Kidney (tissue), 14 donors: ENCODE data around the gene IFNGR1. TPM values are rescaled to one million over a fixed set of nuclear protein-coding genes. Genes with fewer than 3 reads are reported as not detected.

Experiments
- DNase-seq, 5 donors: peaks; one replicate each; pipeline ENCODE4 v3.0.0-alpha.2; 2013 to 2020
- FAIRE-seq: peaks from 2 replicates; lab custom pipeline; 2012; peaks lifted over from hg19 to GRCh38; lab: Jason Lieb, UNC
- H3K27ac ChIP-seq, 2 donors: one replicate each; pipeline ENCODE4 v1.7.0; 2013; ENCODE audit warnings: low read depth in 2 of 2, low read length in 2 of 2, inconsistent platforms in 1 of 2
- H3K27me3 ChIP-seq: one replicate; pipeline ENCODE4 v1.7.1; 2013; ENCODE audit warnings: low read length, inconsistent platforms; ENCODE audit not compliant: control insufficient read depth, insufficient read depth
- H3K36me3 ChIP-seq, 3 donors: one replicate each; pipeline versions ENCODE4 v1.7.0 to v1.7.1; 2013; ENCODE audit warnings: low read length in 3 of 3, control low read depth in 1 of 3, inconsistent platforms in 1 of 3; ENCODE audit not compliant: insufficient read depth in 3 of 3, control insufficient read depth in 2 of 3
- H3K4me1 ChIP-seq, 3 donors: one replicate each; pipeline versions ENCODE4 v1.7.0 to v1.7.1; 2013; ENCODE audit warnings: low read length in 3 of 3, inconsistent platforms in 1 of 3, low read depth in 1 of 3; ENCODE audit not compliant: control insufficient read depth in 2 of 3, insufficient read depth in 2 of 3
- H3K4me3 ChIP-seq, 3 donors: one replicate each; pipeline versions ENCODE4 v1.7.0 to v1.8.1; 2013; ENCODE audit warnings: low read length in 3 of 3, control low read depth in 1 of 3, inconsistent platforms in 1 of 3
- H3K9ac ChIP-seq, 3 donors: one replicate each; pipeline versions ENCODE4 v1.7.0 to v1.7.1; 2013; ENCODE audit warnings: low read length in 3 of 3, control low read depth in 1 of 3, inconsistent platforms in 1 of 3
- H3K9me3 ChIP-seq, 3 donors: one replicate each; pipeline versions ENCODE4 v1.7.0 to v1.7.1; 2013; ENCODE audit warnings: low read length in 3 of 3, control low read depth in 1 of 3, inconsistent platforms in 1 of 3; ENCODE audit not compliant: control insufficient read depth in 2 of 3, insufficient read depth in 1 of 3
- intact Hi-C: fragments of 100-400 bp; cut with DNase I; formaldehyde crosslinking; loops from one replicate; pipeline ENCODE4 v1.11.1; 2022
- polyA plus RNA-seq: library from polyadenylated mRNA; stranded (reverse); fragments of 350-450 nt; fragmentation: Illumina TruSeq; extraction: RNeasy Lipid Tissue Mini Kit (QIAGEN cat#74804); gene quantifications from one replicate; pipeline ENCODE4 v1.2.3, GENCODE V29; 2014; ENCODE audit warnings: low read depth, low replicate concordance; ENCODE audit not compliant: insufficient read depth
- total RNA-seq: library from RNA; stranded (reverse); fragmentation: NEBNext Ultra II Directional; extraction: Animal tissue kit (Norgen Biotek cat#: 25700); gene quantifications from one replicate; pipeline ENCODE4 v1.2.1, GENCODE V29; 2021
- TF ChIP-seq, protein P1 (sequence below): IDR thresholded peaks from 3 replicates; pipeline ENCODE4 v1.5.1; 2012; ENCODE audit warnings: mild to moderate bottlenecking, moderate library complexity, borderline replicate concordance; ENCODE audit not compliant: insufficient read depth; ENCODE audit errors: extremely low read depth
- donor health status: control.
- donor health status: control.
- donor health status: control.
- donor health status: control.
- donor health status: control.
- donor health status: DM: yes; HTN: yes; CAD: no.
- donor health status: Normal renal cell carcinoma (clear cell type).

The IFNGR1 gene
- total and polyA plus RNA-seq, 2 donors from 2014 or later, result 42.8 to 94.3 TPM

DNA sequence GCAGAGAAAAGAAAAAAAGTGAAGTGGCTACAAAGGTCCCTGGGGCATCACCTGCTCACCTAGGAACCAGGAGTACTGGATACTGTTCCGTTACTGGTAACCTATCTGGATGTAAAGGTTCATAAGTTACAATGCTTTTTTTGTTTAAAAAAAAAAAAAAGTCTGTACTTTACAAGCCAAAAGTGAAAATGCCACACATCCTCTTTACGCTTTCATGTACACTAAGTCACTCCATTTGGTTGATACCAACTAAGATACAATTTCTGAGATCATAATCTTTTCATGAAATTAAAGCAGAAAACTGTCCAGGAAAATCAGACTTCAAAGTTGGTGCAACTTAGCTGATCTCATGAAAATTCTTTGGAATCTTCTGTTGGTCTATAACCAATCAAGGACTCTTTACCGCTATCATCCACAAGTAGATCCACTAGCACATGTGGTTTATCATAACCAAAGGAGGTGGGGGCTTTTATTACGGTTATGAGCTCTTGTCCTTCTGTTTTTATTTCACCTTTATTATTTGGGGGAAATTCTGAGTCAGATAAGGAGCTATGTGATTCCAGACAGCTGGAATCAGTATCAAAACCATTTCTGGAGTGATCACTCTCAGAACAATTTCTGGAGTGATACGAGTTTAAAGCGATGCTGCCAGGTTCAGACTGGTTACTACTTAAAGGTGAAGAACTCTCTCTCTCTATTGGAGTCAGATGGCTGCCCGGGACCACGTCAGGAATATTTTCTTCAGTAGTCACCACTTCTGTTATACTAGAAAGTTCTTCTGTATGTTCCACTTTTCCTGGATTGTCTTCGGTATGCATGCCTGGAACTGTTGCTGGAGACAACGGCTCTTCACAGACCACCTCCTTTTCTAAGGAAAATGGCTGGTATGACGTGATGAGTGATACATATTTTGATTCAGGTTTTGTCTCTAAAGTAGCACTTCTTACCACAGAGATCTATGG, 21.2 kb downstream of the IFNGR1 start:
- H3K27me3 ChIP-seq, result no peaks in the 10 kb centered on the region
- peaks cover 6 to 18% (median 16%) of the 10 kb centered on the region in 3 donors for H3K36me3 ChIP-seq
- no peaks in the 10 kb centered on the region for H3K9me3 ChIP-seq
- DNase-seq (no peak), FAIRE-seq (no peak)
- no peak overlapping the region for H3K4me3 ChIP-seq
- TF ChIP-seq, protein P1, sequence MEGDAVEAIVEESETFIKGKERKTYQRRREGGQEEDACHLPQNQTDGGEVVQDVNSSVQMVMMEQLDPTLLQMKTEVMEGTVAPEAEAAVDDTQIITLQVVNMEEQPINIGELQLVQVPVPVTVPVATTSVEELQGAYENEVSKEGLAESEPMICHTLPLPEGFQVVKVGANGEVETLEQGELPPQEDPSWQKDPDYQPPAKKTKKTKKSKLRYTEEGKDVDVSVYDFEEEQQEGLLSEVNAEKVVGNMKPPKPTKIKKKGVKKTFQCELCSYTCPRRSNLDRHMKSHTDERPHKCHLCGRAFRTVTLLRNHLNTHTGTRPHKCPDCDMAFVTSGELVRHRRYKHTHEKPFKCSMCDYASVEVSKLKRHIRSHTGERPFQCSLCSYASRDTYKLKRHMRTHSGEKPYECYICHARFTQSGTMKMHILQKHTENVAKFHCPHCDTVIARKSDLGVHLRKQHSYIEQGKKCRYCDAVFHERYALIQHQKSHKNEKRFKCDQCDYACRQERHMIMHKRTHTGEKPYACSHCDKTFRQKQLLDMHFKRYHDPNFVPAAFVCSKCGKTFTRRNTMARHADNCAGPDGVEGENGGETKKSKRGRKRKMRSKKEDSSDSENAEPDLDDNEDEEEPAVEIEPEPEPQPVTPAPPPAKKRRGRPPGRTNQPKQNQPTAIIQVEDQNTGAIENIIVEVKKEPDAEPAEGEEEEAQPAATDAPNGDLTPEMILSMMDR, result no peak
- H3K4me1 ChIP-seq, result no peaks in the 10 kb centered on the region
- H3K27ac ChIP-seq, result no peak overlapping the region
- H3K9ac ChIP-seq, result no peak overlapping the region
- intact Hi-C loops, result no loop called here

DNA sequence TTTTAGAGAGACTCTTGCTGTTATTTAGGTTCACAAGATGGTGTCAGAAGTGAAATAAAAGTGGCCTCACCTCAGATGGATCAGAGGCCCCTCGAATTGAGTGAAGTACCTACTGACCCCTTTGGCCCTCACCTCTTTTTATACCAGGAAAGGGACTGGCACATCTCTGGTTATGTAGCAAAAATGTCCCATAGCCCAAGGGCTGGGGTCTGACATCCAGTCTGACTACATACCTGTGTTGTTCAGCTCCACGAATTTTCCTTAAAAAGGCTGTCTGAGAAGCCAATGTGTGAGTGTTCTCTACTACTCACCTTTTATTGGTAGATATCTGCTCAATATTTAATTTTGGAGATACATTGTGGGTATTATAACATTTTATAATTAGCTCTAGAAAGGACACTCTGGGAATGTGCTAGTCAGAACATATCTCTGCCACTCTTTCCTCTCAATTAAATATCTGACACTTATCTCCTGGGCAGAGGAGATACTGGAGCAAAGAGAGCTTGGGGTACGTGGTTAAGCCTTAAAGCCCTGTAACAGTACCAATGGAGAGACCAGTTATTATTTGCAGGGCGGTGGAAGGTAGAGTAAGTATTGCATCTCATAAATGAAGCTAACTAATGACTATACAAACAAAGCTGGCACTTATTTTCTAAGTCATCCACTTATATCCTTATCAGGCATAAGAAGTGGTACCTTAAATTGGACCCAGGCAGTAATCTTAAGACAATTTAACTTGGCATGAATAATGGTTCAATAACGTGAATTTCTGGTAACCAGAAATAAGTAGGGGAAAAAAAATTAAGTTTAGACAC, 25.7 kb downstream of the IFNGR1 start:
- no peak overlapping the region for H3K4me3 ChIP-seq
- no peak overlapping the region for H3K9ac ChIP-seq
- peaks cover 6 to 10% (median 9%) of the 10 kb centered on the region in 3 donors for H3K36me3 ChIP-seq
- no peaks in the 10 kb centered on the region for H3K9me3 ChIP-seq
- H3K27me3 ChIP-seq, result no peaks in the 10 kb centered on the region
- no peak overlapping the region for H3K27ac ChIP-seq
- no peaks in the 10 kb centered on the region for H3K4me1 ChIP-seq
- DNase-seq (no peak), FAIRE-seq (no peak)
- intact Hi-C loops, result no loop called here
- TF ChIP-seq, protein P1, result no peak

DNA sequence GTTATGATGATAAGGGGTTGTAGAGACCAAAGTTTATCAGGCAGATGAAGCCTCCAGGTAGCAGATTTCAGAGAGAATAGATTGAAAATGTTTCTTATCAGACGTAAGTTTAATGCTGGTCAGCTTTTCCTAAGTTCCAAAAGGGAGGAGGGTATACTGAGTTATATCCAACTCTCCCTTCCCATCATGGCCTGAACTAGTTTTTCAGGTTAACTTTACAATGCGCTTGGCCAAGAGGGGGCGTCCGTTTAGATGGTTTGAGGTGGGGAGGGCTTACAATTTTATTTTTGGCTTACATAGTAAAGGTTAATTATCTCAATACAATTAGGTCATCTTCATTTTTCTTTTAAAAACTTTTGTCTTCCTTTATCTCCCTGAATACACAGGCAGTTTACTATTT, 26.4 kb downstream of the IFNGR1 start:
- H3K4me3 ChIP-seq, result no peak overlapping the region
- H3K9me3 ChIP-seq, result no peaks in the 10 kb centered on the region
- no peak overlapping the region for H3K27ac ChIP-seq
- no peak overlapping the region for H3K9ac ChIP-seq
- peaks cover 1 to 4% (median 2%) of the 10 kb centered on the region in 3 donors for H3K36me3 ChIP-seq
- H3K27me3 ChIP-seq, result no peaks in the 10 kb centered on the region
- intact Hi-C loops, result no loop called here
- no peak for FAIRE-seq
- DNase-seq, result no peak
- no peaks in the 10 kb centered on the region for H3K4me1 ChIP-seq
- TF ChIP-seq, protein P1, result no peak
